CD4-positive, alpha-beta T cell treated with Interleukin-15 for 1 hour (primary cell): ENCODE measurements around the gene RSF1.

Source experiments
- DNase-seq: peaks from one replicate; pipeline ENCODE4 v3.0.0-alpha.2; 2020

The RSF1 gene

GRCh38 chr11:77749232-77749631 lies 71.3 kb downstream of the RSF1 start:
- no peak for DNase-seq

GRCh38 chr11:77748266-77748665 lies 72.3 kb downstream of the RSF1 start:
- no peak for DNase-seq

- no peak for DNase-seq
Observed at GRCh38 chr11:77747381-77747969, 73.0 kb downstream of the RSF1 start.

- DNase-seq: no peak
Observed at GRCh38 chr11:77736473-77736872, 84.0 kb downstream of the RSF1 start.

DNA sequence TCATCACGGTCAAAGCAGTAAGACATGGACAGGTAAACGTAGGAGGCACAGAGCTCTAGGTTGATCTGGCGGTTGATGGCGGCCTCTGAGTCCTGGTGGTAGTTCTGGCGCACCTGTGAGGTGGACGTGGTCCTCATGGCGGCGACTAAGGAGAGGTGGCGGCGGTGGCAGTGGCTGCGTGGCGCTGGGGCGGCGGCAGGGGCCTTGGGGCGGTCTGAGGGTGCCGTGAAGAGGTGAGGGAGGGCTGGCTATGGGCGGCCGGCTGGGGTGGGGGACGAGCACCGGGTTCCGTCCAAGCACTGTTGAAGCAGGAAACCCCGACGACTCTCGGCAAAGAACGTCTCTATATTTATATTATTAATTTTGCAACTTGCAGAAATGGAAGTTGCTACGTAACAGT lies 85.6 kb downstream of the RSF1 start:
- DNase-seq: no peak

GRCh38 chr11:77732143-77732542 lies 88.4 kb downstream of the RSF1 start:
- DNase-seq: no peak

GRCh38 chr11:77730789-77731188 lies 89.7 kb downstream of the RSF1 start:
- DNase-seq: no peak

- no peak for DNase-seq
Observed at GRCh38 chr11:77729063-77729462, 91.5 kb downstream of the RSF1 start.

DNA sequence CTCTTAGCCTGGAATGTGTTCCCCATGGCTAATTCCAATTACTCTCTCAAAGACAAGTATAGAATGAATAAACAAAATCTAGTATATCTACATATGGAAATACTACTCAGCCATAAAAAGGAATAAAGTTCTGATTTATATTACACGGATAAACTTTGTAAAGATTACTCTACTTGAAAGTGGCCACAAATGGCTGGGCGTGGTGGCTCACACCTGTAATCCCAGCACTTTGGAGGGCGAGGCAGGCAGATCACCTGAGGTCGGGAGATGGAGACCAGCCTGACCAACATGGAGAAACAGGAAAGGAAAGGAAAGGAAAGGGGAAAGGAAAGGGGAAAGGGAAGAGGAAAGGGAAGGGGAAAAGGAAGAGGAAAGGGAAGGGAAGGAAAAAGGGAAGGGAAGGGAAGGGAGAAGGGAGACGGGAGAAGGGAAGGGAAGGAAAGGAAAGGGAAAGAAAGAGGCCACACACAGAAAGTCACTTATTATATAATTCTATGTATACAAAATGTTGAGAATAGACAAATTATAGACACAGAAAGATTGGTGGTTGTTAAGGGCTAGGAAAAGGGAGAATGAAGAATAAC lies 92.2 kb downstream of the RSF1 start:
- no peak for DNase-seq

DNA sequence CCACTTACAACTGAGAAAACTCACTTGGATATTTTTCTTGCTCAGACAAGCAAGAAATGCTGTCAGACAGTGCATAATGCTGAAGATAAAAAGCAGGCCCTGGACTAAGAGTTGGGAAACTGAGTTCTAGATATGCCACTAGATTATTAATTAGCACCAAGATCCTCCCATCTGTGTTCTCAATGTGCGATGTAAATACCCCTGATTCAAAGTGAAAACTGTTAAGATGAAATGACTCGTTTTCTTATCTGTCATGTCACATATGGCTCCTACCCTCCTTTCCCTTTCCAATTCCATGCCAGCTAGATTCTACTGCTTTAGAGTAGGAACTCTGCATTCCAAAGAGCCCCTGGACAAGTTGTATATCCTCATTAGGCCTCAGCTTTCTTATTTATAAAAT lies 94.0 kb downstream of the RSF1 start:
- no peak for DNase-seq

- no peak for DNase-seq
Observed at GRCh38 chr11:77725433-77725832, 95.1 kb downstream of the RSF1 start.

- DNase-seq: no peak
Observed at GRCh38 chr11:77724636-77725035, 95.9 kb downstream of the RSF1 start.

GRCh38 chr11:77723024-77723423 lies 97.5 kb downstream of the RSF1 start:
- DNase-seq: no peak

DNA sequence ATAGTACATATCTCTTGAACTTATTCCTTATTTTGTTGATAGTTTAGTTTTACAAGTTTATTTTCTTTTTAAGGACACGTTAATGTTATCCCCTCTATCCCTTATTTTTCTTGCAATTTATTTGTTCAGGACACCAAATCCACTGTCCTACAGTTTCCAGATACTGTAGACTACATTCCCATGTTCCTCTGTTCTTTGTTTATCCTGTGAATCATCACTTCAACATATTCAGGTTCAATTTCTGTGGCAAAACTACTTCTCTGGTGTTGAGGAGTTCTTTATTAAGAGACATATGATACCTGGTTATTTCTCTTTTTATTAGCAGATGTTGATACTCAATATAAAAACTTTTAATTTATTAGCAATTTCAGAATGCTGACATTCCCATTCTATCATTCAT lies 110.2 kb downstream of the RSF1 start:
- no peak for DNase-seq

GRCh38 chr11:77705876-77706579 lies 114.5 kb downstream of the RSF1 start:
- no peak for DNase-seq

GRCh38 chr11:77705195-77705875 lies 115.2 kb downstream of the RSF1 start:
- no peak for DNase-seq

DNA sequence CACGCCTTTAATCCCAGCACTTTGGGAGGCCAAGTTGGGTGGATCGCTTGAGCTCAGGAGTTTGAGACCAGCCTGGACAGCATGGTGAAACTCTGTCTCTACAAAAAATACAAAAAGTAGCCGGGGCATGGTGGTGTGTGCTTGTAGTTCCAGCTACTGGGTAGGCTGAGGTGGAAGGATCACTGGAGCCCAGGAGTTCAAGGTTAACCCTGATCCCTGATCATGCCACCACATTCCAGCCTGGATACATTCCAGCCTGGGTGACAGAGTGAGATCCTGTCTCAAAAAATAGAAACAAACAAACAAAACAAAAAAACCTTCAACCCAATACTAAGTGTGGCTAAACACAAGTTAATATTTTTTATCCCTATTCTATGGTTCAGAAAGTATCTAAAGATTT lies 116.5 kb downstream of the RSF1 start:
- no peak for DNase-seq

GRCh38 chr11:77699425-77699824 lies 121.1 kb downstream of the RSF1 start:
- DNase-seq: no peak

DNA sequence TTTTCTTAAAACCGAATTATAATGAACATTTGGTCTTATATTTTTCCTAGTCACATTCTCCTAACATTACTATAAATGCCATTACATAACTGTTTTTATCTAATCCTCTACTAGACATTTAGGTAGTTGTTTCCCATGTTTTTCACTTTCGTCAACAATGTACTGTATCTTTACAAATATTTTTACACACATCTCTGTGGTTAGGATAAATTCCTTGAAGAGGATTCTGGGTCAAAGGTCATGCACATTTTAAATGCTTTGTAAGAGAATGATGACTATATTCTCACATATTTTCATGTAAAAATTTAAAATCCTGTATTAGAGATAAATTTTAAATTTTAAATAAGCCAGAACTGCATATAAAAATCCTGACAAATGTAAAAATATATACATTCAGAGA lies 121.6 kb downstream of the RSF1 start:
- no peak for DNase-seq

DNA sequence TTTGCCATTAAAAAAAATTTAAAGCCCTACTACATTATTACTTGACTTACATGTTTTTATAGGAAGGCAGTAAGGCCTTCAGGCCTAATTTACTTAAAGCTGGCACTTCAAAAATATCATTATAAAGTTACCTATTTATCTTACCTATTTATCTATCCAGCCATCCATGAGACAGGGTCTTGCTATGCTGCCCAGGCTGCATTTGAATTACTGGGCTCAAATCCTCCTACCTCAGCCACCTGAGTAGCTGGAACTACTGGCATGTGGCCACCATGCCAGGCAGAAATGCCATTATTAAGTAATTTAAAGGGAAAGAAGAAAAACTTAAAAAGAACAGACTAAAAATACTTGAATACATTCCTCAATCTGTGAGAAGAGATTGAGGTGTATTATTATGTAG lies 122.7 kb downstream of the RSF1 start:
- no peak for DNase-seq

DNA sequence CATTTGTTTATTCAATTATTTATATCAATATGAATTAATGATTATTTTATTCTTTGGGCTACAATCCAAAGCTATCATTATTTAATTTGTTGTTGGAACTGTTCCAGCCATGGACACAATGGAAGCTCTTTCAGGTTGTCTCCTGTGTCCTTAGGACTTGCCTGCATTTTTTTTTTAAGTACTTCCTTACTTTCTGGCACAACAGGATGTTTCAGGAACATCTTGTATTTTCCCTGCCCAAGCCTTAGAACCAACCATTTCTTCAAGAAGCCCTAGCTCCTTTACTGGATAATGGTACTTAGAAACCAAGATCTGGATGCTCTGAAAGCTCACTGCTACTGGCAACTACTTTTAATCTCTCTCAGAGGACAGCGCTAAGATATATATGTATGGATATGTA lies 125.1 kb downstream of the RSF1 start:
- DNase-seq: no peak

- DNase-seq: no peak
Observed at GRCh38 chr11:77690649-77691048, 129.9 kb downstream of the RSF1 start.

DNA sequence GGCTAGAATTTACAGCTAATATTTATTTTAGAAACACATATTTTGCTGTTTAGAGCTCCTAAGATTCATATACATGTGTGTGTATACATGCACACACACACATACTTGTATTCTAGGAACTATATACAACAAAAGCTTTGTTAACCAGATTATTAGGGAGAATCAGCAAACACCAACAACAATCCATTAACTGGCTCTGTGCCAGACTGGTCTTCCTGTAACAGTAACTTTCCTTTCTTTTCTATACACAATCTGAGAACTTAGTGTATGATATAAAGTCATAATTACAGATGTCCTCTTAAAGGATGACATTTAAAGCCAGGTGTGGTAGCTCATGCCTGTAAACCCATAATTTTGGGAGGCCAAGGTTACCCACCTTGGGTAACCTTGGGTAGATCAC lies 133.4 kb downstream of the RSF1 start:
- DNase-seq: no peak

DNA sequence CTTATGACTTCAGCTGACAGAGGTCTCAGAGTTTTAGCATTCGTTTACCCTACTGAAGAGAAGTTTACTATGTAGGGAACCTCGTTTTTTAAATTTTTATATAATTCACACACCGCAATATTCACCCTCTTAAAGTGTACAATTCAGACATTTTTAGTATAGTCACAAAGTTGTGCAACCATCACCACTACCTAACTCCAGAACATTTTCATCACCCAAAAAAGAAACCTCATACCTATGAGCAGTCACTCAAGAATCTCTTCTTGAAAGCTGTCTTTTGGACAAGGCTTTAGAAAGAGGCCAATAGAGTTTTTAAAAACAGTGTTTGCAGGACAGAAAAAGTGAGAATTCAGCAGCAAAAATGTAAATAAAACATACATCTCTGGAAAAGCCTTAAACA lies 143.4 kb downstream of the RSF1 start:
- DNase-seq: no peak
